ENCODE results near the gene GOLGA1.

The GOLGA1 gene

GRCh38 chr9:124881138-124881743, 59.6 kb downstream of the GOLGA1 start:
- DNase-seq: no peak

- DNase-seq: no peak
These were observed 60.4 kb downstream of the GOLGA1 start for GRCh38 chr9:124880501-124880900.

GRCh38 chr9:124879226-124879625, 61.7 kb downstream of the GOLGA1 start:
- DNase-seq: no peak

GRCh38 chr9:124878518-124878917, 62.4 kb downstream of the GOLGA1 start:
- DNase-seq: no peak

GRCh38 chr9:124878021-124878420, 62.9 kb downstream of the GOLGA1 start:
- no peak for DNase-seq

- no peak for DNase-seq
These were observed 63.7 kb downstream of the GOLGA1 start for GRCh38 chr9:124877021-124877782.

GRCh38 chr9:124875501-124875900, 65.4 kb downstream of the GOLGA1 start:
- no peak for DNase-seq

GRCh38 chr9:124873664-124874063, 67.2 kb downstream of the GOLGA1 start:
- no peak for DNase-seq

- DNase-seq: no peak
These were observed 69.7 kb downstream of the GOLGA1 start for GRCh38 chr9:124871156-124871561.

- DNase-seq: no peak
These were observed 70.2 kb downstream of the GOLGA1 start for GRCh38 chr9:124870723-124871122.

GRCh38 chr9:124869986-124870560, 70.8 kb downstream of the GOLGA1 start:
- peak; percentile 5 for DNase-seq

- DNase-seq: no peak
These were observed 71.4 kb downstream of the GOLGA1 start for GRCh38 chr9:124869466-124869985.

GRCh38 chr9:124868511-124869465, 72.1 kb downstream of the GOLGA1 start:
- peak; percentile 70 for DNase-seq

- DNase-seq: no peak
These were observed 77.5 kb downstream of the GOLGA1 start for GRCh38 chr9:124863371-124863871.

GRCh38 chr9:124861342-124862229, 79.3 kb downstream of the GOLGA1 start, which contains the start of the genes ARPC5L and RPL35:
Gene ARPC5L, plus strand, starts transcription at chr9:124862130. Its CDS starts 7,161 bp downstream, at chr9:124869291.
Gene RPL35, minus strand, starts transcription at chr9:124861957. Its CDS starts 45 bp downstream, at chr9:124861912.
- DNase-seq: peak; percentile 80

- no peak for DNase-seq
These were observed 80.1 kb downstream of the GOLGA1 start for GRCh38 chr9:124860582-124861341.

- DNase-seq: no peak
These were observed 80.9 kb downstream of the GOLGA1 start for GRCh38 chr9:124859803-124860581.

- no peak for DNase-seq
These were observed 82.4 kb downstream of the GOLGA1 start for GRCh38 chr9:124858330-124859046.
